ENCODE measurements around the gene PZP.
A peak's percentile ranks its signal among the peaks of the same experiment; 100 is the strongest.
"Not testable (repeated sequence)": the region's sequence is repeated elsewhere in the genome, so short reads cannot be mapped to it uniquely, and the experiment has no call there.

PZP gene

DNA sequence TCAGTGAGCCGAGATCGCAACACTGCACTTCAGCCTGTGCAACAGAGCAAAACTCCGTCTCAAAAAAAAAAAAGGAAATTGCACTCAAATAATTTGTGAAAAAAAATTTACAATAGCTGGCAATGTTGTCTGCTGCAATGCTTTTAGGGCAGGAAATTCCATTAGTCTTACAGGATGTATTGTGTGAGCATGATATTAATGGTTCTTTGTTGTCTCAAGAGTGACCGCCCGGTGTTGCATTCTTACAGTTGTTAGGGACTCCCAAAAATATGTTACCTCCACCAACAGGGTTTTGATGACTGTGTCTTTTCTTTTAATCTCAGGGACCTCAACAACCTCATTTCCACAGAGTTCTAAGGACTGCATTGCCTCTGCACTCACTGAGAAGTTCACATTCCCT, 44.8 kb downstream of the PZP start:
- TF ChIP-seq JUND (IDR thresholded peaks at IDR 0.05; ENCODE audit: low read depth) = no peak
- no peak for DNase-seq (ENCODE audit: low read depth in 1 of 2, low spot score in 1 of 2)
- in situ Hi-C loops (cut with HindIII; ENCODE audit: low pct_unique_long_range_greater_than_20kb, low sequenced_read_pairs) = no loop called here

DNA sequence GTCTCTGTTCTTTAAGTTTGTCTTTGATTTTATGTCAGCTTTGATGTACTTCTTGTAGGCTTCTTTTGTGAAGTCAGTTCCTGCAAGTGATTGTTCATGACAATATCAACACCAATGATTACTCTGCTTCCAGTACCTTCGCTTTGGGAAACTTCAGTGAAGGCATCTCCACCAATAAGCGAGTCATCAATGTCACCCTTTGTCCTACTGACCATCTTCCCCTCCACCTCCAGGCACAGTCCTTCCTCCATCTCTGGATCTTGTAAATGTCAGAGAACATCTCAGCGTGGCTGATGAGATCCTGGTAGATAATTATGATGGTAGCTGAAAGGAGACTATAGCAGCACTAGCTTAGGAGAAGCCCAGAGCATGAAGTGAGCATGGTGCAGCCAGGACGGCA, 52.1 kb downstream of the PZP start:
- TF ChIP-seq JUND (IDR thresholded peaks at IDR 0.05; ENCODE audit: low read depth) = no peak
- in situ Hi-C loops (cut with HindIII; ENCODE audit: low pct_unique_long_range_greater_than_20kb, low sequenced_read_pairs) = no loop called here
- DNase-seq (ENCODE audit: low read depth in 1 of 2, low spot score in 1 of 2) = no peak

DNA sequence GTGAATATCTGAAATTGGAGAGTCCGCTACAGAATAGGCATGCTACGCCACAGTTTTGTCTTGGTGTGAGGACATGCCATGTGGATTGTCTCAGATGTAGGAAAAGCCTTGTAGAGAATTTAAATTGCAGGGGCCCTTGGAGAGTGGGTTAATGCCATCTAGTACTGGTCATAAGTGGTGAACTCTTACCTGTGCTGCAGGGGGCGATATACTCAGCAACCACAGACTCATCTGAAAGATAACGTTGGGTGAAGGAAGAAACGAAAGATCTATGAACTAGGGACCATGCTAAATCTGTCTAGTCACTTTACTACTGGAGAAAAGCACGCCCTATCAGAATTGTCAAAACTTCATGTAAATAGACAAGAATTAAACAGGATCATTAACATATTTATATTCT, 58.8 kb downstream of the PZP start:
- in situ Hi-C loops (cut with HindIII; ENCODE audit: low pct_unique_long_range_greater_than_20kb, low sequenced_read_pairs) = no loop called here
- TF ChIP-seq JUND (IDR thresholded peaks at IDR 0.05; ENCODE audit: low read depth) = no peak
- DNase-seq (ENCODE audit: low read depth in 1 of 2, low spot score in 1 of 2) = no peak

DNA sequence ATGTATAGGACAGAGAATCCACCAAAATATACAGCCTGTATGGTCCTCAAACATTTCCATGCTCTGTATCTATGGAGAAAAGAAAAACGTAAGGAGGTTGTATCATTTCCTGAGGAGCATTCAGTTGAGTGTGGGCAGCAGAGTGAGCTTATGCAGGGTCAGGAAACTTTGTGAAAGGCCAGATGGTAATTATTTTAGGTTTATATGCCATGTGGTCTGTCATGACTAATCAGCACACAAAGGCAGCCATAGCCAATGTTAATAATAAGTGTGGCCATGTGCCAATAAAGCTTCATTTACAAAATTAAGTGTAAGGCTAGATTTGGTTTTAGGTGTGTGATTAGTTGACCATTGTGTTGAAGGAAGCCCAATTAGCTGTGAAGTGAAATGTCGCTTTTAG, 59.3 kb downstream of the PZP start:
- no peak for TF ChIP-seq JUND (IDR thresholded peaks at IDR 0.05; ENCODE audit: low read depth)
- in situ Hi-C loops (cut with HindIII; ENCODE audit: low pct_unique_long_range_greater_than_20kb, low sequenced_read_pairs) = no loop called here
- no peak for DNase-seq (ENCODE audit: low read depth in 1 of 2, low spot score in 1 of 2)

DNA sequence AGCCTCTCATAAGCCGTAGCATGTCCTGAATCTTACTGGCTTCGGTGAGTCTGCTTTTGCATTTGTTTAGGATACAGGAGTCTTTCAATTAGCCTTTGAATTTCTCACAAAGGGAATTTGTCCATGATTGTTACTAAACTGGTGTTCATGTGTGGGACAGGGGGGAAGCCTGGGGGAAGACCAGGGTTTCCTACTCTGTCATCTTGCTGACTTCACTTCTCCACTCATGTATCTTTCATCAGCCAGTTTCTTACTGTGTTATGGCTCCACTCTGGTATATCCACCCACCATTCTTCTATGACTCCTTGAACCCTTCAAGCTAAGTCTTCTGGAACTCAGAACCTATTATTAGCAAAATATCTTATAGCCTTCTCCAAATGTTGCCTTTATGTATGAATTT, 60.7 kb downstream of the PZP start:
- no peak for TF ChIP-seq JUND (IDR thresholded peaks at IDR 0.05; ENCODE audit: low read depth)
- no peak for DNase-seq (ENCODE audit: low read depth in 1 of 2, low spot score in 1 of 2)
- in situ Hi-C loops (cut with HindIII; ENCODE audit: low pct_unique_long_range_greater_than_20kb, low sequenced_read_pairs) = no loop called here

DNA sequence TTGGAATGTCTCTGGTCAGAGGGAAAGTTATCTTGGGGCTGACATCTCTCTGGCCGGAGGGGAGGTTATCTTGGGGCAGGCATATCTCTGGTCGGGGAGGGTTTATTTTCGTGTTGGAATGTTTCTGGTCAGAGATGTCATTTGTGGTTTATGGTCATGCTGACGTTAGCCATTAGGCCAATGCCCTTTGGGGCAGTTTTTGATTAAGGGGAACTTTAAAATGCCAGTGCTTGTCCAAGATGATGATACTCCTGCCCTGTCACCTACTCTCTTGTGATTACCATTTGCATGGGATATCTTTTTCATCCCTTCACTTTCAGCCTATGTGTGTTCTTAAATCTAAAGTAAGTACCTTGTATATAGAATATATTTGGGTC, 63.5 kb downstream of the PZP start:
- TF ChIP-seq JUND (IDR thresholded peaks at IDR 0.05; ENCODE audit: low read depth) = no peak
- no peak for DNase-seq (ENCODE audit: low read depth in 1 of 2, low spot score in 1 of 2)
- in situ Hi-C loops (cut with HindIII; ENCODE audit: low pct_unique_long_range_greater_than_20kb, low sequenced_read_pairs) = no loop called here

DNA sequence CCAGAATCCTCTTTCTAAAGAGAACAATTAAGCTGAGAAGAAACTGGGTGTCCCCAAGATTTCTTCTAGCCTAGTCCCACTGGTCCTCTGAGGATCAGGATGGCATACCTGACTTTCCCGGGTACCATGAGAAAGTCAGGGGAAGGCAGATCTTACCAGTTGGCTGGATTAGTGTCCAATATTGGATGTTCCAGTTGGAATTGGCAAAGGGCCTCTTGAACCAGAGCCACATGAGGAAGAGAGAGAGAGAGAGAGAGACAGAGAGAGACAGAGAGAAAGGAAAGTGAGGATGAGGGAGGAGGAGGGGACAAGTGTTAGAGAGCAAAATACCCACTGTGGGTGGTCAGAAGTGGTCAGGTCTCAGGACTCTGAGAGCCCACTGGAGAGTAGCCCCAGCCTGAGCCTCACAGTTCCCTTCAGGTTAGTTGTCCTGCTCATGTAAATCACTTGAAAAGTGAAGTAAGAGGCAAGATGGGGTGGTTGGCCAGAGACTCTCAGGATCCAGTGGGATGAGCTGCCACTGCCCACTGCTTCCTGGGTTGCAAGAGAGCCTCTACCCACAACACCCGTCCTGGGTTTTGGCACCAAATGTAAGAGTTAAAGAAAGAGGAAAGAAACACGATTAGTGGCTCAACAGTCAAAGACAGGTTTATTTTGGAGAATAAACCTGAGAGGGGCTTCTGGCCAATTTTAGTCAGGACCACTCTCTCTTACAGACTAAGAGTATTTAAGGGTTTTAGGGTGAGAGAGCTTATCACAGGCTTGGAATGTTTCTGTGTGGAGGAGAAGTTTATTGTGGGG, 64.1 kb downstream of the PZP start:
- in situ Hi-C loops (cut with HindIII; ENCODE audit: low pct_unique_long_range_greater_than_20kb, low sequenced_read_pairs) = no loop called here
- DNase-seq (ENCODE audit: low read depth in 1 of 2, low spot score in 1 of 2) = no peak
- TF ChIP-seq JUND (IDR thresholded peaks at IDR 0.05; ENCODE audit: low read depth) = no peak

DNA sequence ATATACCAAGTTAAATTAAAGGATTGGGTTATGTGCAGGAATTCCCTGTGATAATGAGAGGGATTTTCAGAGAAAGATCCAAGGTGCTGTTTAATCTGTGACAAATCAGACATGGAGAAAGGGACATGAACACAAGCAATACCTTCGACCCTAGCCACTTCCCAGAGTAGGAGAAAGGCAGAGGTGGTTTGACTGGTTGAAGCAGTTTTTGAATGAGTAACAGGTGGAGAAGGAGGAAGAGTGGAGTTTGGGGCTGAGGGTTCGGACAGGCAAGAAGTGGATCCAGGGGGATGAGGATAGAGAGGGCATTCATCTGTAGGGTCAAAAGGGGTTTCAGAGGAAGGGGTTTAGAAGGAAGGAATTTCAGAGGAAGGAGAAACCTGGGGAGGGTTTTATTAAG, 65.1 kb downstream of the PZP start:
- DNase-seq (ENCODE audit: low read depth in 1 of 2, low spot score in 1 of 2) = peak in 1 of 2 experiments; percentile 10
- no peak for TF ChIP-seq JUND (IDR thresholded peaks at IDR 0.05; ENCODE audit: low read depth)
- in situ Hi-C loops (cut with HindIII; ENCODE audit: low pct_unique_long_range_greater_than_20kb, low sequenced_read_pairs) = no loop called here

DNA sequence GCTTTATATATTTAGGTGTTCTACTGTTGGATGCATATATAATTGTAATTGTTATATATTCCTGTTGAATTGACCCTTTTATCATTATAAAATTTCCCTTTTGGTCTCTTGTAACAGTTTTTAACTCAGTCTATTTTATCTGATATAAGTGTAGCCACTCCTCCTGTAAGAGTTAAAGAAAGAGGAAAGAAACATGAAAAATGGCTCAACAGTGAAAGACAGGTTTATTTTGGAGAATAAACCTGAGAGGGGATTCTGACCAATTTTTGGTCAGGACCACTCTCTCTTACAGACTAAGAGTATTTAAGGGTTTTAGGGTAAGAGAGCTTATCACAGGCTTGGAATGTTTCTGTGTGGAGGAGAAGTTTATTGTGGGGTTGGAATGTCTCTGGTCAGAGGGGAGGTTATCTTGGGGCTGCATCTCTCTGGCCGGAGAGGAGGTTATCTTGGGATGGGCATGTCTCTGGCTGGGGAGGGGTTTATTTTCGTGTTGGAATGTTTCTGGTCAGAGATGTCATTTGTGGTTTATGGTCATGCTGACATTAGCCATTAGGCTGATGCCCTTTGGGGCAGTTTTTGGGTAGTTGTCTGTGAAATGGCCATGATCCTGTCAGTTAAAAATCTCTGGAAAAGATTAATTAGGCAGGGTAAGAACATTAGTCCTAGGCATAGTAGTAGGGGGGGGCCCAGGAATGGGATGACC, 68.5 kb downstream of the PZP start:
- DNase-seq (ENCODE audit: low read depth in 1 of 2, low spot score in 1 of 2); in situ Hi-C loops (cut with HindIII; ENCODE audit: low pct_unique_long_range_greater_than_20kb, low sequenced_read_pairs): not testable (repeated sequence)

DNA sequence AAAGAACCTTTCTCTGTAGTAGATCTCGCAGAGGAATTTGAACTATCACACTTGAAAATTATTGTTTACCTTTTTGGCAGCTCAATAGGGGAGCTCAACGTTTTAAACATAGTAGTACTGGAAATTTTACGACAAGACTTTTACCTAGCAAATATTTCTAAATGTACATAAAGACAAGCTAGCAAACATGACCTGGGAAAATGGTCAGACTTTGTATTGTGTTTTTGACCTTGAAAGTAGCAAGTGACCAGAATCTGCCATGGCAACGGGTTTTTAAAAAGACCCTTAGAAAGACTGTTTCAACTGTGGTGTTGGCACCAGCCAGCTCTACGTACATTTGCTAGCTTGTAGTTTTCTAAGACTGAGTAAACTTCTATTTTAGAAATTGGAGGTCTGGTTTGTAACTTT, 72.3 kb downstream of the PZP start:
- TF ChIP-seq JUND (IDR thresholded peaks at IDR 0.05; ENCODE audit: low read depth) = no peak
- DNase-seq (ENCODE audit: low read depth in 1 of 2, low spot score in 1 of 2) = no peak
- in situ Hi-C loops (cut with HindIII; ENCODE audit: low pct_unique_long_range_greater_than_20kb, low sequenced_read_pairs) = no loop called here

DNA sequence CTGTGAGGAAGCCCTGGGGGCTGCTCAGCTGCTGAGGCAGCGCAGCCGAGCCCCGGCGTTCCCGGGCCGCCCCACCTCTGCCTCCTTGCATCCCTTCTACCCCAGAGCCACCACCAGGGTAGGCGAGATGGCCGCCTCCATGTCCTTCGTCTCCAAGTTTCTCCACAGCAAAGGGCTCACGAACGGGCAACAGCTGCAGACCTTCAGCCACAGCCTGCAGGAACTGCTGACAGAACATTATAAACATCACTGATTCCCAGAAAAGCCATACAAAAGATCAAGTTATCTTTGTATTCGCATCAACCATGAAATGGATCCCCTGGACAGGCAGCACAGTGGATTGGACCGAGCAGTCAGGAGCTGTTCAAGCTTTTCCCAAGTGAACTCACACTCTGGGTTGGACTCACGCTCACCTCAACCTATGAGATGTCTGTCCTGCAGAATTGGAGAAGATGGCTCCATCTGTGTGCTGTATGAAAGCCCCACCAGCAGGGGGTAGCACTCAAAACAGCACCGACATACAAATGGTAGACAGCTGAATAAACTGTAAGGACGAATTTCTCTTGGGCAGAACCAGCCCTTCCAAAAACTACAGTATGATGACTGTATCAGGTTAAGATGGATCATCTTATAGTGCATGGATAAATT, 73.1 kb downstream of the PZP start:
- peak in 1 of 2 experiments; percentile 5 for DNase-seq (ENCODE audit: low read depth in 1 of 2, low spot score in 1 of 2)
- TF ChIP-seq JUND (IDR thresholded peaks at IDR 0.05; ENCODE audit: low read depth) = no peak
- in situ Hi-C loops (cut with HindIII; ENCODE audit: low pct_unique_long_range_greater_than_20kb, low sequenced_read_pairs) = no loop called here

DNA sequence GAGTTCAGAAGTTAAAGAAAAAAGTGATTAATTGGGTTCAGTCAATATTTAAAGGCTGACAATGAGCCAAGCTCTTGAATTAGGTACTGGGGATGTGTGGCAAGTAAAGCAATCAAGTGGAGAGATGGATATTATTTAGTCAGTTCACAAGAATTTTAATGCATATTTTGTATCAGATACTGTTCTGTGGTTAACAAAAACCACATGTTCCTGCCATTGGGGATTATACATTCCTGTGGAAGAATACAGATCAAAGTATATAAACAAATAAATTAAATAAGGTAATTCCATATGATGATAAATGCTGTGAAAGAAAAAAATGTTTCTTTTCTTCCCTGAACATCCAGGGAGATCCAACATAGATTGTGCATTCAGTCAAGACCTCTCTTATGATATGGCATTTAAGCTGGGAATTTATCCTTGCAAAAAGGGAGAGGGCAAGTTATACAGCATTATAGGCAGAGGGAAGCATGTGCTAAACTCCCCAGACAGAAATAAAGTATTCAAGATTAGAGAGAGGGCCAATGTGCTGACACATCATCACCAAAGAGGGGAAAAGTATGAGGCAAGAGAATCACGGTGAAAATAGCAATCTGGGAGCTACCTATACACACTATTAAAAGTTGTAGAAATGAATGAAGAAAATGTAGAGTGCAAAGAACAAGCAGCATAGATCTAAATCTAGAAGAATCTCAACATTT, 74.8 kb downstream of the PZP start:
- in situ Hi-C loops (cut with HindIII; ENCODE audit: low pct_unique_long_range_greater_than_20kb, low sequenced_read_pairs) = no loop called here
- no peak for DNase-seq (ENCODE audit: low read depth in 1 of 2, low spot score in 1 of 2)
- no peak for TF ChIP-seq JUND (IDR thresholded peaks at IDR 0.05; ENCODE audit: low read depth)

Data from T47D (cell line).